Measurements from ENCODE around the gene HARBI1. TPM values are rescaled to one million over a fixed set of nuclear protein-coding genes. Genes with fewer than 3 reads are reported as not detected.

HARBI1 gene
- total and polyA plus RNA-seq, 2 of the 8 experiments (the other 6 are each of a cell fraction or from before 2014, with no cell fraction given) = 3.8 to 5.1 TPM

DNA sequence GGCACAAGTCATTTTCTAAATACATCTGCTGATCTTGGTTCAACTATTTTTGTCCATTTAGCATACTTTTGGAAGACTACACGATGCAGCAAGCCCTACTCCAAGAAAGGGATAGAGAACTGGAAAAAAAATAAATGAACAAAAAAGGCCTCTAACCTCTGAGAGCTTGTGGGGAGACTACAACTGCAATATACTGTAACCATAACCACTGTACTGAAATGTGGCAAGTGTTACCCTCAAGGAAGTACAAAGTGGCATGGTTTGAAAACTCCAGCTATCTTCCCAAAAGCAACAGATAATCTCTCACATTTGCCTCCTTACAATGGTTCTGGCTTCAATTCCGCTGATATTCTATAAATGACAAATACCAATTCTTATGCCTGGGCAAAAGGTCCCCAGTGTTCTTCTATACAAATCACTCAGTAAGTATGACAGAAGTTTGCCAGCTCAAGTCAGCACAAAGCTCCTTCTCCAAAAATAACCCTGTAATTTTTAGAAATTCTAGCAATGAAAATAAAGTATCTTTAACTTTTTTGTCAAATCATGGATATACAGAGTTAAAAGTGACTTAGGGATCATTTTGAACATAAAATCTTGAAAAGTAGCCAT, 46.1 kb downstream of the HARBI1 start (continued):
- TF ChIP-seq, protein P1, sequence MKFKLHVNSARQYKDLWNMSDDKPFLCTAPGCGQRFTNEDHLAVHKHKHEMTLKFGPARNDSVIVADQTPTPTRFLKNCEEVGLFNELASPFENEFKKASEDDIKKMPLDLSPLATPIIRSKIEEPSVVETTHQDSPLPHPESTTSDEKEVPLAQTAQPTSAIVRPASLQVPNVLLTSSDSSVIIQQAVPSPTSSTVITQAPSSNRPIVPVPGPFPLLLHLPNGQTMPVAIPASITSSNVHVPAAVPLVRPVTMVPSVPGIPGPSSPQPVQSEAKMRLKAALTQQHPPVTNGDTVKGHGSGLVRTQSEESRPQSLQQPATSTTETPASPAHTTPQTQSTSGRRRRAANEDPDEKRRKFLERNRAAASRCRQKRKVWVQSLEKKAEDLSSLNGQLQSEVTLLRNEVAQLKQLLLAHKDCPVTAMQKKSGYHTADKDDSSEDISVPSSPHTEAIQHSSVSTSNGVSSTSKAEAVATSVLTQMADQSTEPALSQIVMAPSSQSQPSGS (IDR thresholded peaks at IDR 0.05; ENCODE audit: low read length) = no peak
- TF ChIP-seq SUZ12 (IDR thresholded peaks at IDR 0.05; ENCODE audit: low read length) = no peak
- TF ChIP-seq, protein P2, sequence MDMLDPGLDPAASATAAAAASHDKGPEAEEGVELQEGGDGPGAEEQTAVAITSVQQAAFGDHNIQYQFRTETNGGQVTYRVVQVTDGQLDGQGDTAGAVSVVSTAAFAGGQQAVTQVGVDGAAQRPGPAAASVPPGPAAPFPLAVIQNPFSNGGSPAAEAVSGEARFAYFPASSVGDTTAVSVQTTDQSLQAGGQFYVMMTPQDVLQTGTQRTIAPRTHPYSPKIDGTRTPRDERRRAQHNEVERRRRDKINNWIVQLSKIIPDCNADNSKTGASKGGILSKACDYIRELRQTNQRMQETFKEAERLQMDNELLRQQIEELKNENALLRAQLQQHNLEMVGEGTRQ (IDR thresholded peaks at IDR 0.05; ENCODE audit: low read length) = no peak
- TF ChIP-seq TEAD4 (IDR thresholded peaks at IDR 0.05; ENCODE audit: low read depth, low read length) = no peak
- no peak for TF ChIP-seq CBX8 (IDR thresholded peaks at IDR 0.05; ENCODE audit: borderline replicate concordance, low read depth, low read length)
- TF ChIP-seq JUND (IDR thresholded peaks at IDR 0.05; ENCODE audit: low read length) = no peak
- no peak for TF ChIP-seq PHF8 (conservative IDR thresholded peaks at IDR 0.05; ENCODE audit: low read depth, low read length)
- no peak for TF ChIP-seq BRCA1 (IDR thresholded peaks at IDR 0.05; ENCODE audit: low read depth, low read length)

Measured in H1 (cell line).